Endothelial cell (in vitro differentiated cells): Measurements from ENCODE around the gene B4GALT2. TPM values are rescaled to one million over a fixed set of nuclear protein-coding genes. Genes with fewer than 3 reads are reported as not detected.

Experiments
- DNase-seq: peaks from one replicate; pipeline ENCODE4 v3.0.0; 2021; ENCODE audit warnings: low spot score
- H3K27ac Mint-ChIP-seq: one replicate; pipeline ENCODE4 v1.8.0; 2021; ENCODE audit warnings: mixed read lengths, inconsistent platforms; ENCODE audit not compliant: unreplicated experiment
- H3K27me3 Mint-ChIP-seq: one replicate; pipeline ENCODE4 v1.8.0; 2021; ENCODE audit warnings: mild to moderate bottlenecking, moderate library complexity, mixed read lengths, inconsistent platforms; ENCODE audit not compliant: unreplicated experiment
- H3K36me3 Mint-ChIP-seq: one replicate; pipeline ENCODE4 v1.8.0; 2021; ENCODE audit warnings: mild to moderate bottlenecking, low read depth, mixed read lengths, inconsistent platforms; ENCODE audit not compliant: unreplicated experiment
- H3K4me1 Mint-ChIP-seq: one replicate; pipeline ENCODE4 v1.8.0; 2021; ENCODE audit warnings: mild to moderate bottlenecking, mixed read lengths, inconsistent platforms; ENCODE audit not compliant: unreplicated experiment
- H3K4me3 Mint-ChIP-seq: one replicate; pipeline ENCODE4 v1.8.0; 2021; ENCODE audit warnings: mild to moderate bottlenecking, mixed read lengths, inconsistent platforms; ENCODE audit not compliant: unreplicated experiment
- H3K9me3 Mint-ChIP-seq: one replicate; pipeline ENCODE4 v1.8.0; 2021; ENCODE audit warnings: mixed read lengths, inconsistent platforms; ENCODE audit not compliant: unreplicated experiment
- CTCF ChIP-seq: fragments of 200-600 bp; sonication (generic); IDR thresholded peaks from one replicate; pipeline ENCODE4 v1.5.0; 2021; ENCODE audit warnings: antibody characterized with exemption; ENCODE audit not compliant: unreplicated experiment
- total RNA-seq: library from RNA; stranded (reverse); fragmentation: NEBNext Ultra II Directional; extraction: Animal tissue kit (Norgen Biotek cat#: 25700); gene quantifications from one replicate; pipeline ENCODE4 v1.2.1, GENCODE V29; 2021; ENCODE audit not compliant: unreplicated experiment

Gene B4GALT2
- total RNA-seq, 1 donor from 2014 or later = 35.4 TPM

GRCh38 chr1:43932786-43933385 is 46.1 kb upstream of the B4GALT2 start:
- DNase-seq = no peak
- peaks cover 7% of the 10 kb centered on the region for H3K36me3 Mint-ChIP-seq
- peak overlapping the region; percentile 62 for H3K4me3 Mint-ChIP-seq
- H3K9me3 Mint-ChIP-seq = no peaks in the 10 kb centered on the region
- peaks cover 4% of the 10 kb centered on the region for H3K4me1 Mint-ChIP-seq
- H3K27ac Mint-ChIP-seq = no peak overlapping the region
- TF ChIP-seq CTCF = no peak
- H3K27me3 Mint-ChIP-seq = peaks cover 12% of the 10 kb centered on the region

DNA sequence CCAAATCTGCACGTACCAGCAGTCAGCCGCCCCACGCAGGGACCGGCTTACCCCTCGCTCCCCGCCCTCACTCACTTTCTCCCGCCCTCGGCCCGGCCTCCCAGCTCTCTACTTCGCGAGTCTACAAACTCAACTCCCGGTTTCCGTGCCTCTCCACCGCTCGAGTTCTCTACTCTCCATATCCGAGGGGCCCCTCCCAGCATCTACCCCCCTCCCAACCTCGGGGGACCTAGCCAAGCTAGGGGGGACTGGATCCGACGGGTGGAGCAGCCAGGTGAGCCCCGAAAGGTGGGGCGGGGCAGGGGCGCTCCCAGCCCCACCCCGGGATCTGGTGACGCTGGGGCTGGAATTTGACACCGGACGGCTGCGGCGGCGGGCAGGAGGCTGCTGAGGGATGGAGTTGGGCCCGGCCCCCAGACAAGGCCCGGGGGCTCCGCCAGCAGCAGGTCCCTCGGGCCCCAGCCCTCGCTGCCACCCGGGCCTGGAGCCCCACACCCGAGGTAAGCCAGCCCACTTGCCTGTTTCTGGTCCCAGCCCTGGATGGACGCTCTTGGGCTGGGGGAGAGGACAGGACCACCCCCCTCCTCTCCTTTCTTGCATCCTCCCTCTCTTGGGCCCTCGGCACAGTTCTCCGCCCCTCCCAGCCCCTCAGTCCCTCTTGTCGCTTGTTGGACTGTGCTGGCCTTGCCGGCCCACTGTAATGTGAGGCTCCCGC is 45.5 kb upstream of the B4GALT2 start, which contains the start of gene ARTN:
Gene ARTN (plus strand): TSS at position 416 of the 715 bp plus-strand sequence. CDS start 1,856 bp downstream, outside the sequence.
- Mint-ChIP-seq H3K4me3 (peak within 1 kb of the TSS; percentile 62), H3K4me1 (peaks cover 4% of the 10 kb centered on the region), H3K27me3 (peaks cover 12% of the 10 kb centered on the region), H3K36me3 (peaks cover 7% of the 10 kb centered on the region), H3K27ac (no peak within 1 kb of the TSS), H3K9me3 (no peaks in the 10 kb centered on the region)
- peak; percentile 30 for DNase-seq
- TF ChIP-seq CTCF = no peak

DNA sequence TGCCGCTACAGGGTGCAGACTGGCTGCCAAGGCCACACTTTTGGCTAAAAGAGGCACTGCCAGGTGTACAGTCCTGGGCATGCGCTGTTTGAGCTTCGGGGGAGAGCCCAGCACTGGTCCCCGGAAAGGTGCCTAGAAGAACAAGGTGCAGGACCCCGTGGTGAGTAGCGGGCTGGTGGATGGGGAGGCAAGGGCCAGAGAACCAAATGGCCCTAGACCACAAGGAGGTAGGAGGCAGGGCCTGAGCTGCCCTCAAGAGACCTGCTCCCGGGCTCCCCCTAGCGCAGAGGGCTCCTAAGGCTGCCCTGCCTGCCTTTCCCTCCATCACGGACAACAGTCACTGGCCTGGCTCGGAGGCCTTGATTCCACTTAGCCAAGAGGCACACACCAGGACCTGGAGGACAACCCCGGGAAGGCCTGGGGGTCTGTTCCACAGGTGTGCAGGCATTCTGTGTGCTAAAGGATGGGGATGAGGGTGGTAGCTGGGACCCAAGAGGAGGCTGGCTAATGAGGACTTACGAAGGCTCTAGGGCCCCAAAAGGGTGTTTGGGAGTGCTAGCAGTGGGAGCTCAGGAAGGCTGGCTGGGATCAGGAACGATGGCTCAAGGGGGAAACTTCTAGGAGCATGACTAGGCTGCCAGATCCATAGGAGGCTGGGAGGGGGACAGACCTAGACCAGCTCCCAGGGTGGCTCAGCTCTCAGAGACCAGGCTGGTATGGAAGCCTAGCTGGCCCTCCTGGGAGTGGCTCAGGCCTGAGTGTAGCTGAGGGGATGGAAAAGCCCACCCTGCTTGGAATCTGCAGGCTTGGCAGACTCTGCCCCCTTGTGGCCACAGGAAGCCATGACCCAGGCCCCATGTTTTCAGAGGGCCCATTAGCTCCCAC is 44.7 kb upstream of the B4GALT2 start:
- TF ChIP-seq CTCF = peak; percentile 85
- Mint-ChIP-seq H3K27ac (no peak overlapping the region), H3K36me3 (peaks cover 7% of the 10 kb centered on the region), H3K27me3 (peaks cover 12% of the 10 kb centered on the region), H3K4me1 (peaks cover 4% of the 10 kb centered on the region), H3K9me3 (no peaks in the 10 kb centered on the region), H3K4me3 (no peak overlapping the region)
- DNase-seq = peak; percentile 75

DNA sequence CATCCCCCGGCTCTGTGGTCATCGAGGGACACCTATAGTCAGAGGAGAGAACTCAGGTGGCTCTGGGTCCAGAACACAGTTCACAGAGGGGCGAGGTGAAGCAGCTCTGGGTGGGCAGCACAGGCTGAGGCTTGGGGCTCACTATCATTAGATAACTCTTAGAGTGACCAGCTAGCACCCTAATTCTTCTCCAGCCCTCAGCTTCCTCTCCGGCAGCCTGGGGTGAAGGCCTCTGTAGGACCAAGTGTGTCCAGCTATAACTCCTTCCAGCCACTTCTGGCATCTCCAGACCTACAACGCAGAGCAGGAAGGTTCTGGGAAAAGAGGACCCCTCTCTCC is 44.1 kb upstream of the B4GALT2 start:
- DNase-seq = no peak
- peaks cover 7% of the 10 kb centered on the region for H3K36me3 Mint-ChIP-seq
- no peak for TF ChIP-seq CTCF
- H3K27ac Mint-ChIP-seq = no peak overlapping the region
- peaks cover 15% of the 10 kb centered on the region for H3K27me3 Mint-ChIP-seq
- no peak overlapping the region for H3K4me3 Mint-ChIP-seq
- H3K9me3 Mint-ChIP-seq = no peaks in the 10 kb centered on the region
- peaks cover 9% of the 10 kb centered on the region for H3K4me1 Mint-ChIP-seq
